IMR-90 (cell line): ENCODE results near the gene PCK2. TPM values are rescaled to one million over a fixed set of nuclear protein-coding genes. Genes with fewer than 3 reads are reported as not detected.

Experiments
- ATAC-seq: fragments of 200-7000 bp; cut with Tn5 transposase; 2 replicates; pipeline ENCODE4 v1.9.1; 2020; ENCODE audit warnings: low read depth, mild to moderate bottlenecking, moderate library complexity
- BruUV-seq: library from RNA; stranded (reverse); fragments of 400-500 nt; replicated peaks from 2 replicates; lab custom pipeline; 2021; lab: Mats Ljungman, UMichigan
- CTCF ChIA-PET: fragments of 300-600 bp; formaldehyde crosslinking; extraction: SDS; loops from one replicate; lab custom pipeline; 2021; ENCODE audit warnings: antibody characterized with exemption; lab: Yijun Ruan, JAX
- POLR2A ChIA-PET: fragments of 300-600 bp; sonication (Branson Sonifier 250); formaldehyde crosslinking; loops from one replicate; lab custom pipeline; 2022; ENCODE audit warnings: antibody characterized with exemption; ENCODE audit not compliant: unreplicated experiment; lab: Charles Lee
- DNase-seq: peaks from one replicate; pipeline ENCODE4 v3.0.0; 2013
- H2AFZ ChIP-seq: replicated peaks from 2 replicates; pipeline ENCODE3; 2013; ENCODE audit warnings: low read length, mild to moderate bottlenecking; ENCODE audit not compliant: poor library complexity
- H2AK5ac ChIP-seq: 2 replicates; pipeline ENCODE4 v1.6.1; 2013; ENCODE audit warnings: low read depth, low read length, inconsistent platforms
- H2AK9ac ChIP-seq: replicated peaks from 2 replicates; pipeline ENCODE3; 2013; ENCODE audit warnings: mild to moderate bottlenecking, low read depth, low read length, moderate library complexity; ENCODE audit not compliant: poor library complexity
- H2BK120ac ChIP-seq: 2 replicates; pipeline ENCODE4 v1.6.1; 2013; ENCODE audit warnings: low read depth, low read length, inconsistent platforms
- H2BK15ac ChIP-seq: 3 replicates; pipeline ENCODE4 v1.6.1; 2013; ENCODE audit warnings: low read depth, low read length, inconsistent platforms
- H2BK20ac ChIP-seq: 2 replicates; pipeline ENCODE4 v1.6.1; 2013; ENCODE audit warnings: low read depth, mild to moderate bottlenecking, inconsistent platforms, low read length, moderate library complexity
- H2BK5ac ChIP-seq: 2 replicates; pipeline ENCODE4 v1.6.1; 2013; ENCODE audit warnings: mild to moderate bottlenecking, low read depth, low read length, inconsistent platforms; ENCODE audit not compliant: poor library complexity, severe bottlenecking
- H3K14ac ChIP-seq: replicated peaks from 2 replicates; pipeline ENCODE4 v1.6.1; 2013; ENCODE audit warnings: low read depth, low read length, inconsistent platforms
- H3K18ac ChIP-seq: 2 replicates; pipeline ENCODE4 v1.6.1; 2013; ENCODE audit warnings: low read depth, low read length, control low read depth
- H3K23ac ChIP-seq: 2 replicates; pipeline ENCODE4 v1.6.1; 2013; ENCODE audit warnings: low read depth, low read length, inconsistent platforms
- H3K27ac ChIP-seq: 2 replicates; pipeline ENCODE4 v1.5.1; 2013; ENCODE audit warnings: mild to moderate bottlenecking, control low read depth, low read length; ENCODE audit not compliant: insufficient read depth
- H3K27me3 ChIP-seq: 2 replicates; pipeline ENCODE4 v1.6.1; 2013; ENCODE audit warnings: low read length; ENCODE audit not compliant: control insufficient read depth, insufficient read depth
- H3K36me3 ChIP-seq: 2 replicates; pipeline ENCODE4 v1.6.1; 2013; ENCODE audit warnings: low read length, mixed read lengths; ENCODE audit not compliant: control insufficient read depth, insufficient read depth
- H3K4ac ChIP-seq: 2 replicates; pipeline ENCODE4 v1.6.1; 2013; ENCODE audit warnings: low read depth, low read length, inconsistent platforms
- H3K4me1 ChIP-seq: 2 replicates; pipeline ENCODE4 v1.6.1; 2013; ENCODE audit warnings: low read length, mixed read lengths; ENCODE audit not compliant: control insufficient read depth, insufficient read depth
- H3K4me2 ChIP-seq: 2 replicates; pipeline ENCODE4 v1.6.1; 2013; ENCODE audit warnings: low read depth, mild to moderate bottlenecking, control low read depth, low read length, moderate library complexity
- H3K4me3 ChIP-seq: 2 replicates; pipeline ENCODE4 v1.5.1; 2013; ENCODE audit warnings: low read depth, mild to moderate bottlenecking, control low read depth, low read length, moderate library complexity; ENCODE audit not compliant: insufficient read depth
- H3K56ac ChIP-seq: 2 replicates; pipeline ENCODE4 v1.6.1; 2013; ENCODE audit warnings: low read length, inconsistent platforms; ENCODE audit not compliant: insufficient read depth; ENCODE audit errors: extremely low read depth
- H3K79me1 ChIP-seq, 2 experiments: 2 replicates each; pipeline ENCODE4 v1.6.1; 2013; ENCODE audit warnings: low read length in 2 of 2, inconsistent platforms in 1 of 2, low read depth in 1 of 2
- H3K9ac ChIP-seq: 2 replicates; pipeline ENCODE4 v1.6.1; 2013; ENCODE audit warnings: low read depth, low read length, control low read depth
- H3K9me1 ChIP-seq: 2 replicates; pipeline ENCODE4 v1.6.1; 2013; ENCODE audit warnings: low read length, inconsistent platforms; ENCODE audit not compliant: insufficient read depth
- H3K9me3 ChIP-seq: 2 replicates; pipeline ENCODE4 v1.6.1; 2013; ENCODE audit warnings: low read length; ENCODE audit not compliant: control insufficient read depth, insufficient read depth
- H4K20me1 ChIP-seq: 2 replicates; pipeline ENCODE4 v1.6.1; 2013; ENCODE audit warnings: low read length, inconsistent platforms; ENCODE audit not compliant: insufficient read depth
- H4K5ac ChIP-seq: 2 replicates; pipeline ENCODE4 v1.6.1; 2013; ENCODE audit warnings: mild to moderate bottlenecking, low read depth, low read length, control low read depth
- H4K8ac ChIP-seq, 2 experiments: 2 replicates each; pipeline ENCODE4 v1.6.1; 2013; ENCODE audit warnings: low read depth in 2 of 2, low read length in 2 of 2, control low read depth in 1 of 2, inconsistent platforms in 1 of 2
- H4K91ac ChIP-seq: 2 replicates; pipeline ENCODE4 v1.6.1; 2013; ENCODE audit warnings: low read depth, low read length, inconsistent platforms; ENCODE audit not compliant: insufficient read depth
- BHLHE40 ChIP-seq: fragments of 150-350 bp; IDR thresholded peaks from 2 replicates; pipeline ENCODE4 v1.6.1; 2016; ENCODE audit warnings: mild to moderate bottlenecking, low read depth, low read length
- CEBPB ChIP-seq: IDR thresholded peaks from 2 replicates; pipeline ENCODE4 v1.6.1; 2012; ENCODE audit warnings: low read depth, low read length, improper control_type of control experiment
- CHD1 ChIP-seq: IDR thresholded peaks from 2 replicates; pipeline ENCODE4 v1.6.1; 2012; ENCODE audit warnings: low read depth, low read length, improper control_type of control experiment
- FOS ChIP-seq: fragments of 150-350 bp; IDR thresholded peaks from 2 replicates; pipeline ENCODE4 v1.6.1; 2016; ENCODE audit warnings: low read depth, low read length
- MAFK ChIP-seq: IDR thresholded peaks from 2 replicates; pipeline ENCODE4 v1.6.1; 2012; ENCODE audit warnings: low read depth, low read length, improper control_type of control experiment
- MAZ ChIP-seq: IDR thresholded peaks from 2 replicates; pipeline ENCODE4 v1.6.1; 2012; ENCODE audit warnings: low read depth, mild to moderate bottlenecking, low read length, improper control_type of control experiment, moderate library complexity, borderline replicate concordance
- MXI1 ChIP-seq: IDR thresholded peaks from 2 replicates; pipeline ENCODE4 v1.6.1; 2012; ENCODE audit warnings: low read depth, mild to moderate bottlenecking, low read length, moderate library complexity, borderline replicate concordance
- NFE2L2 ChIP-seq: fragments of 150-350 bp; IDR thresholded peaks from 2 replicates; pipeline ENCODE4 v1.6.1; 2016; ENCODE audit warnings: low read depth, mild to moderate bottlenecking, low read length
- POLR2A ChIP-seq: IDR thresholded peaks from 2 replicates; pipeline ENCODE4 v1.6.1; 2012; ENCODE audit warnings: mild to moderate bottlenecking, low read depth, low read length
- RAD21 ChIP-seq: IDR thresholded peaks from 2 replicates; pipeline ENCODE4 v1.6.1; 2012; ENCODE audit warnings: low read length, improper control_type of control experiment
- RCOR1 ChIP-seq: IDR thresholded peaks from 2 replicates; pipeline ENCODE4 v1.6.1; 2012; ENCODE audit warnings: mild to moderate bottlenecking, low read length, improper control_type of control experiment; ENCODE audit not compliant: insufficient replicate concordance
- RFX5 ChIP-seq: IDR thresholded peaks from 2 replicates; pipeline ENCODE4 v1.8.0; 2012; ENCODE audit warnings: low read depth, mild to moderate bottlenecking, low read length, moderate library complexity
- SMC3 ChIP-seq: fragments of 150-350 bp; IDR thresholded peaks from 2 replicates; pipeline ENCODE4 v1.6.1; 2016; ENCODE audit warnings: low read depth, mild to moderate bottlenecking, antibody characterized with exemption, low read length, moderate library complexity
- USF2 ChIP-seq: fragments of 150-350 bp; IDR thresholded peaks from 2 replicates; pipeline ENCODE4 v1.6.1; 2017; ENCODE audit warnings: mild to moderate bottlenecking, antibody characterized with exemption, low read length, low read depth
- WGBS, 2 experiments: methylation state at CpG; one replicate each; pipeline versions ENCODE4 v1.1.5 to v1.1.7; 2013; ENCODE audit warnings: missing lambda C conversion rate in 2 of 2; ENCODE audit not compliant: insufficient read length in 1 of 2; ENCODE audit errors: extremely low coverage in 2 of 2; 5-methylcytosine and 5-hydroxymethylcytosine counted together
- dilution Hi-C: fragments of 300-500 bp; cut with HindIII; formaldehyde crosslinking; loops from one replicate; pipeline ENCODE4 v1.14.3; 2018; ENCODE audit warnings: low sequenced_read_pairs; ENCODE audit not compliant: unreplicated experiment
- in situ Hi-C: fragments of 300-500 bp; cut with MboI; formaldehyde crosslinking; loops from 3 replicates; pipeline ENCODE4 v1.14.3; 2019; ENCODE audit warnings: low sequenced_read_pairs, inconsistent platforms, mixed read lengths
- intact Hi-C: fragments of 100-400 bp; cut with micrococcal nuclease; formaldehyde crosslinking; loops from 2 replicates; pipeline ENCODE4 v1.10.0; 2022
- polyA plus RNA-seq, 3 experiments: library from polyadenylated mRNA; depleted of rRNA; stranded (reverse); fragments of >200 nt; gene quantifications; 2 replicates each; pipeline ENCODE4 v1.2.3, GENCODE V29; 2012; ENCODE audit warnings: low replicate concordance in 1 of 3
- total RNA-seq: library from RNA; depleted of rRNA; stranded (reverse); fragments of >200 nt; gene quantifications from 2 replicates; pipeline ENCODE4 v1.2.3, GENCODE V29; 2012
- TF ChIP-seq, protein P1 (sequence below): fragments of 150-350 bp; IDR thresholded peaks from 2 replicates; pipeline ENCODE4 v1.6.1; 2016; ENCODE audit warnings: low read depth, mild to moderate bottlenecking, low read length, moderate library complexity, borderline replicate concordance
- TF ChIP-seq, protein P2 (sequence below): conservative IDR thresholded peaks from 2 replicates; pipeline ENCODE4 v1.5.1; 2012; ENCODE audit warnings: mild to moderate bottlenecking, low read depth, low read length, improper control_type of control experiment

PCK2 gene
- total and polyA plus RNA-seq, 2 of the 4 experiments (the other 2 are of a cell fraction): 13.4 to 29.4 TPM

- in situ Hi-C loops (no loop called here), dilution Hi-C loops (no loop called here)
Observed at GRCh38 chr14:24110060-24110459, 15.9 kb downstream of the PCK2 start.

More at GRCh38 chr14:24110060-24110459, 15.9 kb downstream of the PCK2 start:
- H2AK9ac ChIP-seq: no peak overlapping the region
- ATAC-seq (no peak), DNase-seq (no peak)
- no peak overlapping the region for H3K23ac ChIP-seq
- 80% methylated on average over 1 of the region's 9 CpGs; no CpG with 5 or more reads in 1 of the 2 experiments for WGBS, 2 experiments
- no peak overlapping the region for H4K5ac ChIP-seq
- no peak overlapping the region for H4K91ac ChIP-seq
- no peak overlapping the region for H3K56ac ChIP-seq
- TF ChIP-seq RAD21 (no peak), FOS (no peak), MAFK (no peak), RFX5 (no peak), MAZ (no peak), SMC3 (no peak), CHD1 (no peak), POLR2A (no peak), USF2 (no peak), NFE2L2 (no peak), RCOR1 (no peak), BHLHE40 (no peak), MXI1 (no peak), CEBPB (no peak)
- TF ChIP-seq, protein P1, sequence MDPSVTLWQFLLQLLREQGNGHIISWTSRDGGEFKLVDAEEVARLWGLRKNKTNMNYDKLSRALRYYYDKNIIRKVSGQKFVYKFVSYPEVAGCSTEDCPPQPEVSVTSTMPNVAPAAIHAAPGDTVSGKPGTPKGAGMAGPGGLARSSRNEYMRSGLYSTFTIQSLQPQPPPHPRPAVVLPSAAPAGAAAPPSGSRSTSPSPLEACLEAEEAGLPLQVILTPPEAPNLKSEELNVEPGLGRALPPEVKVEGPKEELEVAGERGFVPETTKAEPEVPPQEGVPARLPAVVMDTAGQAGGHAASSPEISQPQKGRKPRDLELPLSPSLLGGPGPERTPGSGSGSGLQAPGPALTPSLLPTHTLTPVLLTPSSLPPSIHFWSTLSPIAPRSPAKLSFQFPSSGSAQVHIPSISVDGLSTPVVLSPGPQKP: no peak
- TF ChIP-seq, protein P2, sequence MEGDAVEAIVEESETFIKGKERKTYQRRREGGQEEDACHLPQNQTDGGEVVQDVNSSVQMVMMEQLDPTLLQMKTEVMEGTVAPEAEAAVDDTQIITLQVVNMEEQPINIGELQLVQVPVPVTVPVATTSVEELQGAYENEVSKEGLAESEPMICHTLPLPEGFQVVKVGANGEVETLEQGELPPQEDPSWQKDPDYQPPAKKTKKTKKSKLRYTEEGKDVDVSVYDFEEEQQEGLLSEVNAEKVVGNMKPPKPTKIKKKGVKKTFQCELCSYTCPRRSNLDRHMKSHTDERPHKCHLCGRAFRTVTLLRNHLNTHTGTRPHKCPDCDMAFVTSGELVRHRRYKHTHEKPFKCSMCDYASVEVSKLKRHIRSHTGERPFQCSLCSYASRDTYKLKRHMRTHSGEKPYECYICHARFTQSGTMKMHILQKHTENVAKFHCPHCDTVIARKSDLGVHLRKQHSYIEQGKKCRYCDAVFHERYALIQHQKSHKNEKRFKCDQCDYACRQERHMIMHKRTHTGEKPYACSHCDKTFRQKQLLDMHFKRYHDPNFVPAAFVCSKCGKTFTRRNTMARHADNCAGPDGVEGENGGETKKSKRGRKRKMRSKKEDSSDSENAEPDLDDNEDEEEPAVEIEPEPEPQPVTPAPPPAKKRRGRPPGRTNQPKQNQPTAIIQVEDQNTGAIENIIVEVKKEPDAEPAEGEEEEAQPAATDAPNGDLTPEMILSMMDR: no peak
- no peak overlapping the region for H2BK20ac ChIP-seq
- no peak overlapping the region for H3K14ac ChIP-seq
- no peak overlapping the region for H2BK120ac ChIP-seq
- no peaks in the 10 kb centered on the region for H4K20me1 ChIP-seq
- H3K36me3 ChIP-seq: no peaks in the 10 kb centered on the region
- H3K27me3 ChIP-seq: no peaks in the 10 kb centered on the region
- H3K9me3 ChIP-seq: no peaks in the 10 kb centered on the region
- H3K79me1 ChIP-seq: no peaks in the 10 kb centered on the region
- no peak overlapping the region for H3K4me2 ChIP-seq
- no peak overlapping the region for H2AK5ac ChIP-seq
- no peak overlapping the region for H2BK15ac ChIP-seq
- no TSS peak for BruUV-seq
- H3K18ac ChIP-seq: no peak overlapping the region
- H3K9me1 ChIP-seq: no peaks in the 10 kb centered on the region
- no peak overlapping the region for H4K8ac ChIP-seq
- H3K27ac ChIP-seq: no peak overlapping the region
- H2BK5ac ChIP-seq: no peak overlapping the region
- ChIA-PET POLR2A (no interaction called here), CTCF (interaction anchor here (0.7 to 3.9 kb wide), 2 partner anchors 52 to 176 kb away, joined by 7 to 41 read pairs; no protein-coding TSS in a partner anchor)
- H2AFZ ChIP-seq: no peak overlapping the region
- H3K4me3 ChIP-seq: no peak overlapping the region
- no peak overlapping the region for H3K4ac ChIP-seq
- H3K4me1 ChIP-seq: no peaks in the 10 kb centered on the region
- intact Hi-C loops: no loop called here
- no peak overlapping the region for H3K9ac ChIP-seq
